ENCODE measurements around the gene GJB1.

- no peak for TF ChIP-seq EZH2 (IDR thresholded peaks at IDR 0.05; ENCODE audit: borderline replicate concordance, low read length)
- no peak for TF ChIP-seq CTCF (IDR thresholded peaks at IDR 0.05; ENCODE audit: low read length)
These were observed 13.8 kb downstream of the GJB1 start for GRCh38 chrX:71236836-71237235.
